Epithelial cell of prostate (primary cell): ENCODE data around the gene BNC2.
A peak's percentile ranks its signal among the peaks of the same experiment; 100 is the strongest.

ENCODE experiments used
- DNase-seq: peaks from one replicate; pipeline ENCODE4 v3.0.0-alpha.2; 2011; ENCODE audit warnings: low read depth, low spot score
- H3K27ac ChIP-seq: fragments of 450-650 bp; 2 replicates; pipeline ENCODE4 v1.5.1; 2017; ENCODE audit warnings: mild to moderate bottlenecking

Gene BNC2

DNA sequence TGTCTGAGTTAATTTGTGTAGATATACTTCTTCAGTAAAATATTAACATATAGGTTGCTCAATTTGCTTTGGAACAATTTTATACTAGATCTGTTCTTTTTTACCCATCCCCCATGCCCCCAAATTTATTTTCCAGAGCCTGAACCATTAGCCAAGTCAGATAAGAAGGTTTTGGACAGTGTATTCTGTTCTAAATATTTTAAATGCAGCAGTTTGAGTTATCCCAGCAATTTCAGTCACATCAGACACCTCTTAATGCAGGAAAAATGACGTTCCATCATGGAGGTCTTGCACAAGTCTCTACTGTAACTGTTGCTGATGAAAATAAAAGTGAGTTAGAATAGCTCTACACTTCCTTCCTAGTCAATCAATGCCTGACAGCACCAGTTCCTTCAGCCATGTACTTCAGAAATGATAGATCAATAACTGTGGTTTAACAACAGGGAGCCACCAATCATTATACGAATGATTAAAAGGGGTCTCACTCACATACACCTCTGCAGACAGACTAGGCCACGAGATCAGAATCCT, 215.8 kb downstream of the BNC2 start:
- no peak for DNase-seq
- H3K27ac ChIP-seq = no peak overlapping the region

DNA sequence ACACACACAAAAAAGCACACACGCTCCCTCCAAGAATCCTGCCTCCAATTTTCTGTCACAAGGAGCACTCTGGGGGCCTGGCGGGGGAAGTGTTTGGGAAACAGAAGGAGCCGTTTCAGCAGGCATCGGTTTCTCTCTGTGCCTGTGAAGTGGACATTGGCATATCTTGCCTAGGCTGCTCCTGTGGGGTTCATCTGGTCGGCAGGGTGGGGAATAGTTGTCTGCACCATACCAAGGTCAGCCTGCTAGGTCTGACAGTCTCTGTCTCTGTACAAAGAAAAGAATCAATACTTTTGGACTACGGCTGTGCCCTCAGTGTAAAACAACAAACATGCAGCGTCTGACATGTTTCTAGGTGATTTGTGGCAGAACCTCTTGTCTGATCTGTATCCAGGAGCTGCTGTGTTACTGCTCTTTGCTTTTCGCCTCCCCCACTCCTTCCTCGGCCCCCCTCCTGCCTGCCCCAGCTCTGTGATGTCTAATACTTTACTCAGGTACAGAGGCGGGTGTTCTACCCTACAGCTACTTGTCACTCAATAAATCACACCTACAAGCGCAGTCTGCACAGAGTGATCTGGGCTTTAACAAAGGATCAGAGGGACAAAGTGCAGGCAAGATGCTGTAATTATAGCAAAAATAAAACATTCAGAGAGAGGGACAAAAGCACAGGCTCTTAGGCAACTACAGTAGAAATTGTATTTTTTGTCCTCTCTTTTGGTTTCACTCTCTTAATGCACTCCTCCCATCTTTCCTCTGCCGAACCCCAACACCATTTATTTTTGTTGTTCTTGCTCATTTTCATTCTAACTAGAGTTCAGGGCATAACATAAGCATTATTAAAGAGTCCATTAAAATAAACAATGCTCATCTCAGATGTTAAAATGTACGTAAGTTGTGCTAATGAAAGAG, 216.7 kb downstream of the BNC2 start:
- DNase-seq = no peak
- no peak overlapping the region for H3K27ac ChIP-seq

DNA sequence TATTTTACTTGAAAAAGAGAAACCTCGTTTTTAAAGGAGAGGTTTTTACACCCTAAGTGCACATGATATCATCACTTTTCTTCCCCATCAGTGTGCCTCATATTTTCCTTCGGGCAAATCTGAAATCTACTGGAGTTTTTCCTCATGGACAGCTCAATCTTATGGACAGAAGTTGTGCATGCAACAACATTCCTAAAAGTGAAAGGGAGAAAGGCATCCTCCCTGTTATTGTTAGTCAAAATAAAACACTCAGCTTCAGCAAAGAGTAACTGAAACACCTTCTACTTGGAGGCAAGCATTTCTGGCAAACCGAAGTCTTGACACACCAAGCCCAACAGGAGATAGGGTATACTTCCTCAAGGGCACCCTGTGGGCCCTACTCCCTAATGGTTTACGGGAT, 217.9 kb downstream of the BNC2 start:
- DNase-seq = no peak
- no peak overlapping the region for H3K27ac ChIP-seq

DNA sequence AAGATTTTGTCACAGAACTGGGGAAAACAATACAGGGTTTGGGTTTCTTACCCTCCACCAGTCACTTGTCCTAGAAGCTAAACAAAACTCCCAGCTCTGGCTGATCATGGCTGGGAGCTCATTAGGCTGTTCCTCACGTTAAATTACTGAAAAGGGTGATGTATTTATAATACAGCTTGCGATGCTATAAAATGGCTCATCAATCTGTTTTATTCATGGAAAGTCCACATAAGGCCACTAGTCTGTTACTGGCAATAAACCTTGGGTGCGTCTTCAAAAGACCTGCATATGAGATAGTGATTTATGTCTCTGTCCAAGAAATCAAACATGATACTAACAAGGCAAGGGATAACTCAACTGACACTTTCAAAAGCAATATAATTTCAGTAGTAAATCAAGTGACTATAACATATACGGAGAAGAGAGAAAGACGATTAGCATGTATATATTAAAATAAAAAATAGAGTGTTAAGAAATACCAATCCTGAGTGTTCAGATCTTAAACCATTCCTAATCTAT, 219.0 kb downstream of the BNC2 start:
- no peak for DNase-seq
- no peak overlapping the region for H3K27ac ChIP-seq

DNA sequence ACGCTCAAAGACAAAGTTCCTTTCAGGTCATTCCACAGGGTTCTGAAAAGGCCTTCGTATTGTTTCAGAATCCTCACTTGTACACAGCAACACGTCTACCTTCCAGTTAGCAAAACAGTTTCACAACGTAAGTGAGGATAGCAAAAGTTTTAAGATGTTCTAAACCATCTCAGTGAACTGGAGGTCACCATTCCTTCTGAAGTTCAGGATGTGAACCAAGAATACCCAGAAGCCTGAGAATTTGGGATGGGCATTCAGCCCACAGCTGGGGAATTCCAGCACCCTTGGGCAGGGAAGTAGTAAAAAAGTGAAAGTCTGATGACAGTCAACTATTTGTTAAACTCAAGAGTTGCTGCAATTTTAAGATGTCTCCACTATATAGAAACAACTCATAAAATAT, 224.5 kb downstream of the BNC2 start:
- DNase-seq = no peak
- H3K27ac ChIP-seq = no peak overlapping the region

DNA sequence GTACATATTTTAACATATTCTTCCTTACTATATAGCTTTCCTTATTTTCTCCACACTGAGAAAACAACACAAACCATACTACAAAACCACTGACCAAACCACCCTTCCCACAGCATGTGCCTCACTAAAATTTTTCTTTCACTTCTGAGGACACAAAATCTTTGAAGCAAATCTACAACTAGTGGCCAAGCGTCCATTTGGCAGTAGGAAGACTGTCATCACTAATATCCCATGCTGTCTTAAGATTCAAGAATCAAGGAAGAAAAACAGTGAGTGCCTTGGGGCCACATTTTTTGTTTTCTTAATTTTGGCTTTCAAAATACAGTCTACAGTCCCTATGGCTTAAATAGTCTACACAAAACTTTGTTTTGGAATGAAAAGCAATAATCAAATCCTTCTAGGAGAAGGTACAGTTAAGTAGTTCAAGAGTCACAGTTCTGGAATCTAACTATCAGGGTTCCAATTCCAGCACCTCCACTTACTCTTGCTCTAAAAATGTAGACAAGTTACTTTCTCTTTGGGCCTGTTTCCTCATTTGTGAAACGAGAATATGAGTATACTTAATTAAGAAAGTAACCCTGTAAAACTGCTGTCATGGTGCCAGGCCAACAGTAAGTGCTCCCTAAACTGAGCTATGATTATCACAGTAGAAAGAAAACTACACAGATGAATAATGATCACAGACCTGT, 227.9 kb downstream of the BNC2 start:
- no peak for DNase-seq
- no peak overlapping the region for H3K27ac ChIP-seq

DNA sequence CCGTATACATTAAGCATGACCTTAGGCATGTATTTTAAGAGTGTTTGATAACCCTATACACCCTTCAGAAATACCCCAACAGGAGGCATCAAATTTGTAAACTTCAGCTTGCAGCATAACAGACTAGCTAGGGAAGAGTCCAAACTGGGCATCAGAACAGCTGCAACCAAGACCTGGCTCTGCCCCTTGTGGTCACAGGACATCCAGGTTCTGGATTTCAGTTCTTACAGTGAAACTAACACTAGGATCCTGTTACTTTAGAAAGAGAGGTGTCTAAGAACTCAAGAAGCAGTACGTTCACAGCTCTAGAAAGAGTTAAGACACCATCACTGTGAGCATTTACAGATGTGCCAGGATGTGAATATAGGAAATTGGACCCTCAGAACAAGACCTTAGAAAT, 229.8 kb downstream of the BNC2 start:
- H3K27ac ChIP-seq = no peak overlapping the region
- no peak for DNase-seq

DNA sequence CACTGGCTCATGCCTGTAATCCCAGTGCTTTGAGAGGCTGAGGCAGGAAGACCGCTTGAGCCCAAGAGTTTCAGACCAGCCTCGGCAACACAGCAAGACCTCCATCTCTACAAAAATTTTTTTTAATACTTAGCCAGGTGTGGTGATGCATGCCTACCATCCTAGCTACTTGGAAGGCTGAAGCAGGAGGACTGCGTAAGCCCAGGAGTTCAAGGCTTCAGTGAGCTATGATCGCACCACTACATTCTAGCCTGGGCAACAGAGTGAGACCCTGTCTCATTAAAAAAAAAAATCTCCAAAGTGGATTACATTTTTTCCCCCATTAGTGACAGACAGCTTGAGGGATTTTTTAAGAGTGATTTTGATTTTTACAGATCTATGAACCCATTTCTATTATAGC, 230.8 kb downstream of the BNC2 start:
- DNase-seq = no peak
- no peak overlapping the region for H3K27ac ChIP-seq

DNA sequence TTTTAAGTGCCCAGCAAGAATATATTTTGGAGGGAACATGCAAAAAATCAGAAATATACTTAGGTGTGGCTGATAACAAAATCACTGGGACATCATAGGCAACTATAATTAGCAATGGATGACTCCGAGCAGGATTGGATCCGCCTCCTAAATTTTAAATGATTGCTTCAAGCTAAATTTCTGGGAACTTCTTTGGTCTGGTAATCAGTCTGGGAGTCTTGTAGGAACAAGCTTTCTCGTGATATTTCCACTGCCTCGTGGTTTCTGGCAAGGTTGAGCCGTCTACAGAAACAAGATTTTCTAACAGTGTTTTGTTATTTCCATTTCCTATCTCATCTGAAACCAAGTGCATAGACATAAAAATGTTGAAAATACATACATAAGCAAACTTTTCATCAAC, 232.6 kb downstream of the BNC2 start:
- no peak for DNase-seq
- peak overlapping the region; percentile 30 for H3K27ac ChIP-seq

DNA sequence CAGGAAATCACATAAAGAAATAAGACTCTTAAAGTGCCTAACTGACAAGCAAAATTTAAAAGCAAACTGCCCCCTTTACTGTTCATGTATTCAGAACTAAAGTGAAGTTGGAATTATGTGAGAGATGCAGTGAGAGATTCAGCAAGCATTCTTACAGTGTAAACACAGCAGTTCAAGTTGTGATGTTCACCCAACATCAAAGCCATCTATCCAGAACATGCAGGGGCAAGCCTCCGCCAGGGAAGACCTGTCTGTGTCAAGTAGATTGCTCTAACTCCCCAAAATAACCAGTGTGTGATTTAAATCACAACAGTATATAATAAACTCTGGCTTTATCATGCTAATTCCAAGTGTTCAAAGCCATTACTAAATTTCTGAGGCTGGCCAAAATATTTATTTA, 233.3 kb downstream of the BNC2 start:
- DNase-seq = peak; percentile 37
- peak overlapping the region; percentile 30 for H3K27ac ChIP-seq

DNA sequence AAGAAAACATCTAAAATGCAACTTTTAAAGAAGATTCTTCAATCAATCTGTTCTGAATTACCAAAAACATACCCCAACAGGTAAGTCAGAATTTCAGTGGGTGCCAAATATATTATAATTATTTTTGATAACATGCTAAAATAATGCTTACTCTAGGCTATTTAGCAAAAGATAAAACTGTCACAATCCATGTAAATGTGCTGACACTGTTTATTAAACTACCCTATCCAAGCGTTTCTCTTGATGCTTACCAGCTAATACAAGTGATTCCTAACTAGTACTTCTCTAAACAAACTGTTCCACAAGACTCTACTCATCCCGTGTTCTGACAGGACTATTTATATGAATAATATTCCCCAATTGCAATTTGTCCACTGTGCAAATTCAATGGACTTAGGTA, 236.7 kb downstream of the BNC2 start:
- no peak overlapping the region for H3K27ac ChIP-seq
- no peak for DNase-seq

DNA sequence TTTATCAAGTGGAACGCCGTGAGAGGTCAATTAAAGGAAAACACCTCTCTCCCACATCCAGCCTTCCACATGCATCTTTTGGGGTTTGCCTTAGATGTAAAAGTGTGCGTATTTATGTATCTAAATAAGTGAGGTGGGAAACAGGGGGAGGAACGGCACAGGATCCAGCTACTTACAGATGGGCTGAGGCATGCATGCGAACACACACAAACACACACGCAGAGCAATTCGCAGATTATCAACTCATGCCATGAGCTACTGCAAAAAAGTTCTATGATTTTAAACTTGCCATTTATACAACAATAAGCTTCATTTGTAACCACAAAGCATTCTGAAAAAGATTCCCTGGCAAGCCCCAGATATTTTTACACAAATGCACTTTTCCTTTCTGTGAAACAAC, 242.1 kb downstream of the BNC2 start:
- no peak for DNase-seq
- no peak overlapping the region for H3K27ac ChIP-seq

DNA sequence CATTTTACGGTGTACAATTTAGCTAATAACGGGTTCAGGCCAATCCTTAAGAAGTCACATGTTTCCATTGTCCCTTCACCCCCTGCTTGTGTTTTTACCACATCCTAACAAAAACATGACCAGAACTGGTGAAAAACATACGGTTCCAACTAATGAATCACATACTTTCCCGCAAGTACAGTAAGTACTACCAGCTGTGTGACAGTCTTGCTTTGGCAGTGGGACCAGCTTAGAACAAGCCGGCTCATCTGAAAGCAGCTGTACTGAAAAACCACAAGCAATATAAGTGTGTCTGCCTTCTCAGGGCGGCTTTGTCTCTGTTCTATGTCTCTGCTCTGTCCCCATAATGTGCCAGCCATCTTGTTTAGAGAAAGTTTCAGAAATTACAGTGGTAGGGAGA, 242.5 kb downstream of the BNC2 start:
- no peak for DNase-seq
- H3K27ac ChIP-seq = no peak overlapping the region

DNA sequence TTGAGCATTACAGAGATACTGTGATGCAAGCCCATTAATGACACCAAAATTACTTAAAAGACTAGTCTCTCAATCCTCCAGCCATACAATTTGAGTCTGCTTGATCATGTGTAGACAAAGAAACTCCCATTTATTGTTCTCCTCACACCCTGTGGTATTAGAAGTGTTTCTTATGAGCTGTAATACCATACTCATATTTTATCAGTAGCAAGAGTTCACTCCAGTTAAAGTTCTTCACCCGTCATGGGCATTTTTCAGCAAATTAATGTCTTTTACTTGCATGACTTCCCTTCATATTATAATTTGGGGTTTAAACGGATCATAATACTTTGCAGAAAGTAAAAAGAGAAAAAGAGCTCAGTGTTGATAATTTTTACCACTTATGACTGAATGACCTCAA, 242.9 kb downstream of the BNC2 start:
- DNase-seq = no peak
- no peak overlapping the region for H3K27ac ChIP-seq

DNA sequence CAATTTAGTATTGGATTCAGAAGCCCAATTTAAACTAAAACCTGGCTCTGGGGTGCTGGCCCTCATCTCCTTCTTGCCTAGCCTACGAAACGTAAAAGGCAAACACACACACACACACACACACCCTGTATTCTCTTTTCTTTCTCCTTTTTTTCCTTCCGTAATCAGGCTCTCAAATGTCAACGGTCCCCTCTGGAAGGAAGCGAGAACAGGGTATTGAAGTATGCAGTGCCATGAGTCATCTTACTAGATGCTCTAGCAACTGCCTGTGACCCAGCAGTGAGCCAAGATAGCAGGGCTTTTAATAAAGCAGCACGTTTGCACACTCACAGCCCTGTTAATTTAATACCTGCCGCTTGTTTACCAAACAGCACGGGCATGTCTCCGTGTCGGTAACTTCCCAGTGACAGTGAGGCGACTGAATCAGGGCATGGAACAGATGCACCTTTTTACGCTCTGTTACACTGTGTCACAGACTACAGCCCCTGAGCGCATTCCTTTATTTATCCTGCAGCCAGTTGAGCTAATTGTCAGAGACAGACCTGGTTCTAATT, 243.8 kb downstream of the BNC2 start:
- H3K27ac ChIP-seq = no peak overlapping the region
- no peak for DNase-seq

DNA sequence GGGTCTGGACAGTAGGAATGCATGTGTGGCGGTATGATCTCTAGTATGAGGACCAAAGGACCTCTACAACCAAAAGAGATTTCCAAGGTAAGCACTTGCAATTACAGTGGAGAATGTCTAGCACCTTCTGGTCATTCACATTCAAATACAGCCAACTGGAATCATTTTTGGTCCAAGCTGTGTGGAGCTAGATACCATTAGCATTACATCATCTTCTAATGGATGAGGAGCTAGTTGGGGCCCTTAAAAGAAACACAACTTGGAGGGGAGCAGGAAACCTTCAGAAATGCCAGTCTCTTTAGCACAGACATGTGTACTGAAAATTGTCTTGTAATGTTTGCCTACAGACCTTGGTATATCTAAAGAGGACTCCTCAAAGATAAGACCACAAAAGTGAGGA, 244.7 kb downstream of the BNC2 start:
- H3K27ac ChIP-seq = no peak overlapping the region
- DNase-seq = no peak

DNA sequence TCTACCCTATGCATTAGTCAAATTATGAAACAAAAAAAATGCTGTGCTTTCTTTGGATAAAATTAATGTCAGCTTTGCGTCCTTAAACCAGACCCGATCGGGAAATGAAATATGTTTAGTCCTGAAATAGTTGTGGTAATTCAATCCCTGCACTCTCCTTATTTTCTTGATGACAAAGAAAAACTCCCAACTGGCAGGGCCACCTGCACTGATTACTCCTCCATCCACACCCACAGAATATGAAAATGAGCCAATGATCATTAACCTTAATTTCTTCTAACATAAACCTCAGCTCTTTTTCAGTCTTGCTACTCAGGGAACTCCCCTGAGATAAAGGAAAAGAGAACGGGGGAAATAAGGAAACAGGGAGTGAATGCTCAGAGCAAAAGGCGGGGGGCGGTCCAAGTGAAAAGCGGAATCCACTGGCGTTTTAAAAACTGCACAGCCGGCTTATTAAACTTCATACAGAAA, 245.3 kb downstream of the BNC2 start:
- DNase-seq = no peak
- no peak overlapping the region for H3K27ac ChIP-seq

DNA sequence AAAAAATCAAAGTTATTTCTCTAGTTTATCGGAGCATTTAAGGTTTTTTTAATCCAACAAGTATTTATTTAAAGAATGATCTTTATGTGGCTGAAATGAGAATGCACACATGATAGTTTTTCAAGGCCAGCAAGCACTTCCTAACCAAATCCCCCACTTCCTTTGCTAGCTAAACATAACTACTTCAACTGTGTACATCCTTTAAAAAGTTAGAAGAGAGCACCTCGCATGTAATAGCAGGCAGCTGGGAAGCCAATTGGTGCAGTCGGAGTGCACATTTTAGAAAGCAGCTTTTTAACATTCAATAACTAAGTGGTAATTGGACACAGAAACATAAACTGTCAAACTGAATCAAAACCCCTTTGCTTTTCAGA, 245.7 kb downstream of the BNC2 start:
- no peak overlapping the region for H3K27ac ChIP-seq
- DNase-seq = no peak

DNA sequence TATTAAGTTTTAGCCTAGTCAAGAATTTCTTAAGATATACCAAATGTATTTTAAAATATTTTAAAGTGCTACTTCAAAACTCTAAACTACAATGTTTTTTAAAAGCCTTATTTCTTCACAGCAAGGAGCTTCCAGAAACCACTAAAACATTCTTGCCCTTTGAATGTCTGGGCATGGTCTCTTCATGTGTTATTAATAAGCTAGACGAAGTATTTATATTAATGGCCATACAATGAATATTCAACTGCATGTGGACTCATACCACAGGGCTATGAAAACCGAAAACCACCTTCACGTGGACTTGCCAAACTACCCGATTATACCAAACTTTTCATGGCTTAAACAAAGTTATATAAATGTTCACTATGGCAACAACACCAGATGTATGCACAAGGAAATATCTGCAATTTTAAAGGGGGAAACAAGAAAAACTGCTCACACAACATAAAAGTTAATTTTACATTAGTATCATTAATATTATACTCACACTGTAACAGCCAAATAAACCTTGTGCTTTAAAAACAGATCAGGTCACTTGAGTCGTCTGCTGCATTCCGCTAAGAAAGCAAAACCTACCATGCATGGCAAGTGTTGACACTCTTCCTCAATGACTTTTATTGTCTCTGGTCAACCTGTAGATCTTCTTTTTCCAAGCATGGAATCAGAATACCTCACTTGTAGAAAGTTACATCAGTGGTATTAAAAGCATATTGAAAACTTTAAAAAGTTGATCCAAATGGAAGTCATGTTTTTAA, 246.3 kb downstream of the BNC2 start:
- DNase-seq = no peak
- no peak overlapping the region for H3K27ac ChIP-seq

DNA sequence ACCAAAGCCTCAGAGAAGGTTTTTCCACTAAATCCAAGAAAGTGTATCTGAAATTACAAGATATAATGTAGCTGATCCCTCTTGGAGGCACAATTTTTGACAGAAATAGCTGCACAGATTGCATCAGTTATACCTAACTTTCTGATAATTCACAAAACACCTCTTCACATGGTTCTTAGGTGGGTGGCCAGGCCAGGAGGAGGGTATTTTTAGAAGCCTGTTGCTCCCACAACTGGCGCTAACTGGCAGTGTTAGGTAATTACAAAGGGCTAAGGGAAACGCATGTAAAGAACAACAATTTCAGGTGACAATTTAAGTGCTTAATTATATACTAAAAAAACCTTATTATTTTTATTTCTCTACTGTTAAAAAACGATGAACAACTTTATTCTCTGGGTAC, 247.9 kb downstream of the BNC2 start:
- no peak for DNase-seq
- no peak overlapping the region for H3K27ac ChIP-seq
